ENCODE measurements around the gene ELL.

GRCh38 chr19:18496167-18496979 is 25.5 kb downstream of the ELL start:
- peak in 1 of 2 donors; percentile 38 for TF ChIP-seq CTCF (conservative IDR thresholded peaks at IDR 0.05 in 1 of 2, IDR thresholded peaks at IDR 0.05 in 1 of 2; ENCODE audit: extremely low read depth in 1 of 2, insufficient read depth in 1 of 2, low read depth in 1 of 2, low read length in 2 of 2)
- TF ChIP-seq EZH2 (IDR thresholded peaks at IDR 0.05; ENCODE audit: borderline replicate concordance, low read length) = no peak

Data from mammary epithelial cell (primary cell).